ENCODE data around the gene PDCD1LG2. TPM values are rescaled to one million over a fixed set of nuclear protein-coding genes. Genes with fewer than 3 reads are reported as not detected.
A peak's percentile ranks its signal among the peaks of the same experiment; 100 is the strongest.
"Not testable (repeated sequence)": the region's sequence is repeated elsewhere in the genome, so short reads cannot be mapped to it uniquely, and the experiment has no call there.

The PDCD1LG2 gene
- total RNA-seq, 1 experiment from 2014 or later, result 18.4 TPM

DNA sequence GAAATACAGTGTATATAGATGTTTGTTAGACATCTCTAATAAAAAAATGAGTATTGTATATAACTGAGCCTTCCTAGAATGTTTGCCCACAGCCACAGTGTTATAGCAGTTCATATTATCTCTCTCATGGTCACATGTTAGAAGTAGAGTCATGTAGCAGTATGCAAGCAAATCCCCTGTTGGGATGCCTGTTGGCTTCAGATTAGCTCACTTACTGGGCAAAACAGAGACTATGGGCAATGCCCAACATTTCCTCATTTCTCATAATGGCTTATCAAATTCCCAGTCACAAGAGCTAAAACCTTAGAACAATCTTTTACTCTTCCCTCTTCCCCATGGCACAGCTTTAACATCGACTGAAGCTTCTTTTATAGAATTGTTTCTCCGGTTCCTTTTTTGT lies 27.0 kb upstream of the PDCD1LG2 start:
- Histone ChIP-seq H3K4me3 (no peak overlapping the region), H3K4me1 (replicated peaks) (0 out of 2 replicates have a peak, but pooled peaks cover 3% of the 10 kb centered on the region), H3K27me3 (replicated peaks) (no peaks in the 10 kb centered on the region), H3K36me3 (no peaks in the 10 kb centered on the region), H3K27ac (no peak overlapping the region), H3K9me3 (replicated peaks) (no peaks in the 10 kb centered on the region)
- DNase-seq (ENCODE audit: low read depth in 1 of 2, low spot score in 2 of 2), result no peak

DNA sequence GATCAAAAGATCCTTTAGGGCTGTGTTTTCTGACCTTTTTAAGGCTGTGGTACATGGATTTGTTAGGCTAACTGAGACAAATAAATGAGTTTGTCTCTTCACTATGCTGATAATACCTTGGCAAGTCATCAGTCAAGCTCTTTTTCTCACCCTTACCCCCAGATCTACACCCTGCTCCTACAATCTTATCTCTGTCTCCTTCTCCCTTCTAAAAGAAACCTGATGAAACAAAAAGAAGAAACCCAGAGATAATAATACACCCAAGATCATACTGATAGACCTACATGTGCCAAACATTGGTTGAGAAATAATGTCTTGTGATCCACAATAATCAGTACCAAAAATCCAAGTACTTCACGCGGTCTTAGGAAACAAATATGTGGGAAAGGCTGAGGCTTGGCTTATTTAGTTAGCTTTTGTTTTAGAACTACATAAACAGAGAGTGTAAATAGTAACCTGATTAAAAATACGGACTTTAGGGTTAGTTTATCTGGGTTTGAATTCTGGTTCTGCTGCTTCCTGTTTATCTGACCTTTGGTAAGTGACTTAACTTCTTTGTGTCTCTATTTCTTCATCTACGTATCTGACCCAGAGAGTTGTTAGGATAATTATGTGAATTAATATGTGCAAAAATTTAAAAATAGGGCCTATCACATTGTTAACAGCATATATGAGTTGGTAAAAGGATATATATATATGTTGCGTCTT lies 24.8 kb upstream of the PDCD1LG2 start:
- no peaks in the 10 kb centered on the region for H3K4me1 ChIP-seq (replicated peaks)
- no peak overlapping the region for H3K27ac ChIP-seq
- H3K27me3 ChIP-seq (replicated peaks), result no peaks in the 10 kb centered on the region
- H3K9me3 ChIP-seq (replicated peaks), result no peaks in the 10 kb centered on the region
- no peak overlapping the region for H3K4me3 ChIP-seq
- DNase-seq (ENCODE audit: low read depth in 1 of 2, low spot score in 2 of 2), result no peak
- no peaks in the 10 kb centered on the region for H3K36me3 ChIP-seq

DNA sequence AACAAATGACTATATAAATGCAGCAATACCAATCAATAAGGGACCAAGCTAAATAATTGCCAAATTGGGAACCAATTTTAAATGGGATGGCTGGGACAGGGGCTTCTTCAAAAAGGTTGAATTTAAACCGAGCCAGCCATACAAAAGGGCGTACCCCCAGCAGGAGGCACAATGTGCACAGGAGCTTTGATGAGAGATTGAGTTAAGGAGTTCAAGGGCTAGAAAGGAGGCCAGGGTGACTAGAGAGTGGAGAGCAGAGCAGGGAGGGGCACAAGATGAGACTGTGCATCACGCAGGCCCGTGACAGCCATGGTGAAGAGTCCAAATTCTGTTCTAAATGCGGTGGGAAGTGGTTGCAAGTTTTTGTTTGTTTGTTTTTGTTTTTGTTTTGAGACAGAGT lies 23.3 kb upstream of the PDCD1LG2 start:
- H3K4me3 ChIP-seq, result no peak overlapping the region
- H3K36me3 ChIP-seq, result no peaks in the 10 kb centered on the region
- no peaks in the 10 kb centered on the region for H3K27me3 ChIP-seq (replicated peaks)
- no peak overlapping the region for H3K27ac ChIP-seq
- DNase-seq (ENCODE audit: low read depth in 1 of 2, low spot score in 2 of 2), result no peak
- H3K9me3 ChIP-seq (replicated peaks), result no peaks in the 10 kb centered on the region
- H3K4me1 ChIP-seq (replicated peaks), result no peaks in the 10 kb centered on the region

DNA sequence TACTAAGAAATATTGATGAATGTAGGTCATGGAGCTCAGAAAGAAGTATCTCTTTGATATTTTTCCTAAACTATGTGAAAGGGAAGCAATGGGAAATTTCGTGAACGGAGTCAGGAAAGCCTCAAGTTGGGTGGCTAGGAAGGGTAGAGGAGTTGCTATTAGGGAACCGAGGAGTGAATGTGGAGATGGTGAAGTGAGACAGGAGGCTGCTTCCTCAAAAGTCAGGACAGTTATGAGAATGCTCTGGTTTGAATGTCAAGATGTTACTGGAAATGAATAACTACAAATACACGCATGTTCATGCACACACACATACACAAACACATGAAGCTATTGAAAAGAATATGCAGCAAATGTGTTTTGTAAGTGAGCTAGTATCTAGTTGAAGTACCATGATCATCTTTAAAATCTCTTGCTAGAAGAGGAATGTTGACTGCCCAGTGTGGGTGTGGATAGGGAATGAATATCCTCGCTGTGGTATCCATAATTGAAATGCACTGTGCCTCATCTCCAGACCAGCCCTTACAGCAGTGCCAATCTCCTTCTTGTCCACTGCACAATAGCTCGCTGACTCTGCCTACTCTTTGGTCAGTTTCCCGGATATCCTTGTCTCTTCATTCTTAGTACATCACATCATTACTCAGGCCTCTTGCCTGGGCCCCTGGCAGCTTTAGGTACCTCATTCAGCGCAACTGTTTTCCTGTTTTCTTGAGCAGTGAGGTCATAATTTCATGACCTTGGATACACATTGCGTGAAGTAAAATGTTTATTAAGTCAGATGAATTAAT lies 21.9 kb upstream of the PDCD1LG2 start:
- Histone ChIP-seq H3K27ac (no peak overlapping the region), H3K4me3 (no peak overlapping the region), H3K27me3 (replicated peaks) (no peaks in the 10 kb centered on the region), H3K4me1 (replicated peaks) (peaks cover 4% of the 10 kb centered on the region), H3K36me3 (no peaks in the 10 kb centered on the region), H3K9me3 (replicated peaks) (no peaks in the 10 kb centered on the region)
- DNase-seq (ENCODE audit: low read depth in 1 of 2, low spot score in 2 of 2), result no peak

DNA sequence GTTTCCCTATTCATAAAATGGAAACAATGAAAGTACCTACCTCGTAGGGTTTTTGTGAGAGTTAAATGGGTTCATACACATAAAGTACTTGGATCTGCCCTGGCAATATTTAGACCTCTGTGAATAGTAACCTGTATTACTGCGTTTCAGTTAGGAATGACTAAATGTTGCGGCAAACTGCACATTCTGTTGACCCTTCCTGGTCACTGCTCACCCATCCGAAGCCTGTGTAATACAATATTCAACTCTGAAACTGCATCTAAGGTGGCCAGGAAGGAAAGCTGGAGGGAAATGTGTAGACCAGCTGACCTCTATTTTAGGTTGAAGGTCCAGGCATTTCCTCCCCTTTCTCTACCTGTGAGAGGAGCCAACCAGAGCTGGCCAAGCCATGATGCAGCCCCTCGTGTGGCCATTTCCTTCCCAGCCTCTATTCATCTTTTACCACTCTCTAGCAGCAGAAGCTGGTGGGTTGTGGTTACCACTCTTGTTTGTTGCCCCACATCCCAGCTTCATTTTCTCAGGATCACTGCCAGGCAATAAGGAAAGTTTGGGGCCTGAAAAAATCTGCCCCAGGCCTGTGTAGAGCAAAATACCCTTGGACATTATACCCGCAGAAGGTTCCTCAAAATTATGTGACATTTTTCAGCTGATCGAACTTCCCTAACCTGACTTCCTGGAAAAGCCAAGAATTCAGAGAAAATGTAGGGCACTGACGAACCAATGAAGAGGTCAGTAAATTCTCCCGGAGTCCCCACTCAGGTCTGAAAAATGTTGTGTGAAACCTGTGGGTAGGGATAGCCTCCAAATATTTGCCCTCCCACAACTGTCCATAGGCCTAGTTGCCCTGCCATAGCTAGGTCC lies 20.5 kb upstream of the PDCD1LG2 start:
- no peaks in the 10 kb centered on the region for H3K9me3 ChIP-seq (replicated peaks)
- no peak overlapping the region for H3K4me3 ChIP-seq
- H3K27me3 ChIP-seq (replicated peaks), result no peaks in the 10 kb centered on the region
- H3K27ac ChIP-seq, result no peak overlapping the region
- no peaks in the 10 kb centered on the region for H3K36me3 ChIP-seq
- peaks cover 11% of the 10 kb centered on the region for H3K4me1 ChIP-seq (replicated peaks)
- DNase-seq (ENCODE audit: low read depth in 1 of 2, low spot score in 2 of 2), result no peak

DNA sequence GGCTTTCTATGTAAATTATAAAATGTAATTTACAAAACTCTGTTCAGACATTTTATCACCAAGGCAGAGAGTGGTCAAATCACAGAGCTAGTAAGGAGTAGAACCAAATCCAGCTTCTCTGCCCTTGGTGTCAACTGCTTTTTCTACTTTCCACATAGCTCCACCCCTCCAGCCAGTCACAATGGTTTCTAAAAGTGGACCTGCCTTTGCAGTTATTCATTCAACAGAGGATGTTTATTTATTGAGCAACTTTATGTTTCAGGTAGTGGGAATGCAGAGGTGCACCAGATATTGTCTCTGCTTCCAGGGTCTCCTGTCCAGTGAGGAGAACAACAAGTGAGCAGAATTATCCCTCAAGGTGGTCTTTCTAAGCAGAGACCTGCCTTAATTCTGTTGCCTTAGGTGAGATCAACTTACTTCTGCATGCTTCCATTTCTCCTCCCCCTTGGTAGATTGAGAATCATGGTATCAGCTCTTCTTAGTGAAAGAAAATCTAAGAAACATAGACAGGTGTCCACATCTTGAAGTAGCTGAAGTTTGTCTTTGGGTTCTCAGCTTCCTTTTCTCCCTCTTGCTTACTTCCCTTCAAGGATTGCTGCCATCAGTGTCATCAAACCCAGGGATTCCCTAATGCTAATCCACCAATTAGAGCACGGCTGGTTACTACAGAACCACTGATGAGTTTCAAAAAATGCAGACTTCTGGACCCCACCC lies 17.2 kb upstream of the PDCD1LG2 start:
- DNase-seq (ENCODE audit: low read depth in 1 of 2, low spot score in 2 of 2), result no peak
- H3K36me3 ChIP-seq, result no peaks in the 10 kb centered on the region
- peaks cover 11% of the 10 kb centered on the region for H3K4me1 ChIP-seq (replicated peaks)
- no peaks in the 10 kb centered on the region for H3K27me3 ChIP-seq (replicated peaks)
- H3K27ac ChIP-seq, result no peak overlapping the region; the same call in 1 of the 2 replicates
- H3K9me3 ChIP-seq (replicated peaks), result no peaks in the 10 kb centered on the region
- no peak overlapping the region for H3K4me3 ChIP-seq

DNA sequence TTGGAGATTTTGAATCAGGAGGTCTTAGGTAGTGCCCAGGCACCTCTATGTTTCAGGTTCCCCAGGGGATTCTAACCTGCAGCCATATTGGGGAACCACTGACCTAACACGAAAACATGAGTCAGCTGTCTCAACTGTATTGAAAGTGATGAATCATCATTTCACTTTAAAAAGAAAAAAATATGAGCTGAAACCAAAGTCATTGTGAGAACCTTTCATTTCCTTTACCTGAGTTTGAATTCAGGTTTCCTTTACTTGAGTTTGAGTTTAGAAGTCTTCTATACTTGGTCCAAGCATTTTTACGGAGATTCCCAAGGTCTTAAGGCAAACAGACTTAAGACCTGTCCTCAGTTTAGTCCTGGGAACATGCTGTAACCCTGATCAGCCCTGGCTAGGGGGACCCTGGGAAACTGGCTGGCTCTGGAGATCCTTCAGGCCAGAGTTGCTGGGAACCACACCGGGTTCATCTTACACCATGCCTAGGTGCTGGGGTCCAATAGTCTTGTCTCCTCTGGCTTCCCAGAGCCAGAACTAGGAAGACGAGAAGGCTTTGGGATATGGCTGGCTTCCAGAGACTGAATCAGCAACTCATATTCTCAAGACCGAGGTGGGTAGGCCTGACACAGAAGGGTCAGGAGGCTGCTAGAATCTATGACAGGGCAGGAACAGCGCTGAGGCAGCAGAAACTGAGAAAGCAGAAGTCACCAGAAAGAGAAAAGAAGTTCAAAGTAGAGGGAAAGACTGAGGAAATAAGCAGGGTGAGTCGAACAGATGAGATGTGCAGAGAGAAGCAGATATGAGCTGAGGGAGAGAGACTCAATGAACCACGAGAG lies 16.4 kb upstream of the PDCD1LG2 start:
- Histone ChIP-seq H3K4me3 (no peak overlapping the region), H3K4me1 (replicated peaks) (peaks cover 11% of the 10 kb centered on the region), H3K36me3 (no peaks in the 10 kb centered on the region), H3K27me3 (replicated peaks) (no peaks in the 10 kb centered on the region), H3K27ac (peak overlapping the region; percentile 49), H3K9me3 (replicated peaks) (no peaks in the 10 kb centered on the region)
- no peak for DNase-seq (ENCODE audit: low read depth in 1 of 2, low spot score in 2 of 2)

DNA sequence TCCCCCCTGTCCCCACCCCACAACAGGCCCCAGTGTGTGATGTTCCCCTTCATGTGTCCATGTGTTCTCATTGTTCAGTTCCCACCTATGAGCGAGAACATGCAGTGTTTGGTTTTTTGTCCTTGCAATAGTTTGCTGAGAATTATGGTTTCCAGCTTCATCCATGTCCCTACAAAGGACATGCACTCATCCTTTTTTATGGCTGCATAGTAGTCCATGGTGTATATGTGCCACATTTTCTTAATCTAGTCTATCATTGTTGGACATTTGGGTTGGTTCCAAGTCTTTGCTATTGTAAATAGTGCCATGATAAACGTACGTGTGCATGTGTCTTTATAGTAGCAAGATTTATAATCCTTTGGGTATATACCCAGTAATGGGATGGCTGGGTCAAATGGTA lies 15.6 kb upstream of the PDCD1LG2 start:
- H3K27me3 ChIP-seq (replicated peaks); H3K27ac ChIP-seq; DNase-seq (ENCODE audit: low read depth in 1 of 2, low spot score in 2 of 2); H3K4me3 ChIP-seq; H3K36me3 ChIP-seq; H3K9me3 ChIP-seq (replicated peaks): not testable (repeated sequence)
- H3K4me1 ChIP-seq (replicated peaks), result peaks cover 11% of the 10 kb centered on the region

DNA sequence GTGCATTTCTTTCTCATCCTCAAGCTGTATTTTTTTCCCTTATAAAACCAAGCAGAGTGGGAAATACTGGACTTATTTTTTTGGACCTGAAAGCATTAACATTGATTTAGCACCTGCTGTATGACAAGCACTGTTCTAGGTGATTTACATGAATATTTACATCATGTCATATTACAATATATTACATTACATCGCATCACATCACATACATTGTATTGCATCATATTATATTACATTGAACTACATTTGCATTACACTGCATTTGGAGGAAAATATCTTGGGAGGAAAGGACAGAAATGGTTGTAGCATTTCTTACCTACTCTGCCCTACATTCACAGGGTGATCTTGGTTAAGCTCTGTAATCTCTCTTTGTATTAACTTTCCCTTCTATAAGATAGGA lies 11.2 kb upstream of the PDCD1LG2 start:
- H3K4me3 ChIP-seq, result no peak overlapping the region
- H3K27ac ChIP-seq, result no peak overlapping the region
- no peaks in the 10 kb centered on the region for H3K27me3 ChIP-seq (replicated peaks)
- peaks cover 6% of the 10 kb centered on the region; the same call in 1 of the 2 replicates for H3K4me1 ChIP-seq (replicated peaks)
- DNase-seq (ENCODE audit: low read depth in 1 of 2, low spot score in 2 of 2), result no peak
- H3K36me3 ChIP-seq, result no peaks in the 10 kb centered on the region
- no peaks in the 10 kb centered on the region for H3K9me3 ChIP-seq (replicated peaks)

DNA sequence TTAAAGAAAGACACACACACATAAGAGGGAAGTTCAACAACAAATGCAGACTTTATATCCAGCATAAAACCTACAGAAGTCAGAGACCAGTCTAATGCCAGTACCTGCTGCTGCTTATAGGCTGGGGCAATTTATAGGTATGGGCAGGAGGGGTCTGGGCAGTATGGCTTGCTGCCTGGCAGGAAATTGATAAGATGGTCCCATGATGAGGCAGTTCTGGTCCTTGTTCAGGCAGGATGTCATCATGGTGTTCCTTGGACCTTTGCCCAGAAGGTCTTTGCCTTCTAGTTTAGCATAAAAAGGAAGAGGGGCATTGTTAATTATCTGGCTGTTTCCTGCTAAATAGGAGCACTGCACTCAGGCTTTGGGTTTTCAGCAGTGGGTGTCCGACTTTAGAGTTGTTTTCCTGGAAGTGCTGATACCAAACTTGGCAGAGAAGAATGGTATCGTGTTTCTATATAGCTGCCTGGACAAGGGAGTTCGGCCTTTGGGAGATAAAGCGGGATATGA lies 10.4 kb upstream of the PDCD1LG2 start:
- no peaks in the 10 kb centered on the region for H3K9me3 ChIP-seq (replicated peaks)
- no peak for DNase-seq (ENCODE audit: low read depth in 1 of 2, low spot score in 2 of 2)
- no peak overlapping the region for H3K27ac ChIP-seq

DNA sequence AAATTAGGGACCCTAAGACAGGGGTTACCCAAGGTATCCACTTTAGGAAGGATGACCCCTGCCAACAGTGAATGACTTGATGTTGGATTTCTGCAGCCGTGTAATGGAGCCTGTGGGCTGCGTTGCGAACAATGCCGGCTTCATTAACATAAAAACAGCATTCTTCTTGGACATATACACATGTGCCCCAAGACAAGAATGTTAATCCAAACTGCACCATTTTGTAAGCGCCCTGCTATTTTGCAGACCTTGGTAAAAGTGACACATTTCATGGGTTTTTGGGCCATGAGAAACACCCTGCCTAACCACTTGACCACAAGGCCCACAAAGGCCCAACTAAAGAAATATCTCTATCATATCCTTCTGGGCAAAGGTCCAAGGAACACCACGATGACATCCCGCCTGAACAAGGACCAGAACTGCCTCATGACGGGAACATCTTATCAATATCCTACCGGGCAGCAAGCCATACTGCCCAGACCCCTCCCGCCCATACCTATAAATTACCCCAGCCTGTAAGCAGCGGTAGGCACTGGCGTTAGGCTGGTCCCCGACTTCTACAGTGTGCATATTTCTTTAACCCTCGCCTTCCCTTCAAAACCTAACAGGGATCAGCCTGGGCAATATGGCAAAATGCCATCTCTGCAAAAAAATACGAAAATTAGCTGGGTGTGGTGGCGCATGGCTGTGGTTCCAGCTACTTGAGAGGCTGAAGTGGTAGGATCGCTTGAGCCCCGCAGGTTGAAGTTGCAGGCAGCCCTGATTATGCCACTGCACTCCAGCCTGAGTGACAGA lies 9.7 kb upstream of the PDCD1LG2 start:
- 0 out of 2 replicates have a peak, but pooled peaks cover 6% of the 10 kb centered on the region for H3K4me1 ChIP-seq (replicated peaks)
- DNase-seq (ENCODE audit: low read depth in 1 of 2, low spot score in 2 of 2), result no peak
- H3K27ac ChIP-seq, result no peak overlapping the region
- H3K9me3 ChIP-seq (replicated peaks), result no peaks in the 10 kb centered on the region
- no peak overlapping the region for H3K4me3 ChIP-seq
- H3K36me3 ChIP-seq, result no peaks in the 10 kb centered on the region
- H3K27me3 ChIP-seq (replicated peaks), result no peaks in the 10 kb centered on the region

More for the DNA sequence above, 10.4 kb upstream of the PDCD1LG2 start:
- Histone ChIP-seq H3K27me3 (replicated peaks) (no peaks in the 10 kb centered on the region), H3K4me1 (replicated peaks) (0 out of 2 replicates have a peak, but pooled peaks cover 6% of the 10 kb centered on the region), H3K36me3 (no peaks in the 10 kb centered on the region), H3K4me3 (no peak overlapping the region)

DNA sequence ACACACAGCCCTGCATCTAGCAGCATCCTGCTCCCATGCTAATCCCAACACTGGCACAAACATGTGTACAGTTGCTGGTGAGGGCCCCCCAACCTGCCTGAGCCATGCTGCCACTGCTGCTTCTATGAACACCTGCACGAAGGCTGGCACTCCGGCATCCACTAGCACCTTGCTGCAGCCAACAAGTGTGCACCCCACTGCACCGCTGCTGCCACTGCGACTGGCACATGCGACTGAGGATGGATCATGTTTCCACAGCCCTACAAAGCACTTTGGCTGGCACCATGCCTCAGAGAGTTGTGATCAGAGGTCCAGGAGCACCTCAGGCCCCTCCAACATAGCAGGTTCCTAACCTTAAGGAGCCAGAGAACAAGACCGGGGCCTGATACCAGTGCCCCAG lies 7.8 kb upstream of the PDCD1LG2 start:
- Histone ChIP-seq H3K9me3 (replicated peaks) (no peaks in the 10 kb centered on the region), H3K4me1 (replicated peaks) (0 out of 2 replicates have a peak, but pooled peaks cover 6% of the 10 kb centered on the region), H3K27ac (no peak overlapping the region), H3K36me3 (no peaks in the 10 kb centered on the region), H3K27me3 (replicated peaks) (no peaks in the 10 kb centered on the region), H3K4me3 (no peak overlapping the region)
- DNase-seq (ENCODE audit: low read depth in 1 of 2, low spot score in 2 of 2), result no peak

All from SJSA1 (cell line).